GM12874 (cell line): Measurements from ENCODE around the gene STIM2.

Experiments used
- CTCF ChIP-seq: IDR thresholded peaks from 2 replicates; pipeline ENCODE4 v1.5.1; 2011; ENCODE audit warnings: low read depth, mild to moderate bottlenecking, control low read depth, low read length, moderate library complexity; ENCODE audit not compliant: insufficient read depth

Gene STIM2

DNA sequence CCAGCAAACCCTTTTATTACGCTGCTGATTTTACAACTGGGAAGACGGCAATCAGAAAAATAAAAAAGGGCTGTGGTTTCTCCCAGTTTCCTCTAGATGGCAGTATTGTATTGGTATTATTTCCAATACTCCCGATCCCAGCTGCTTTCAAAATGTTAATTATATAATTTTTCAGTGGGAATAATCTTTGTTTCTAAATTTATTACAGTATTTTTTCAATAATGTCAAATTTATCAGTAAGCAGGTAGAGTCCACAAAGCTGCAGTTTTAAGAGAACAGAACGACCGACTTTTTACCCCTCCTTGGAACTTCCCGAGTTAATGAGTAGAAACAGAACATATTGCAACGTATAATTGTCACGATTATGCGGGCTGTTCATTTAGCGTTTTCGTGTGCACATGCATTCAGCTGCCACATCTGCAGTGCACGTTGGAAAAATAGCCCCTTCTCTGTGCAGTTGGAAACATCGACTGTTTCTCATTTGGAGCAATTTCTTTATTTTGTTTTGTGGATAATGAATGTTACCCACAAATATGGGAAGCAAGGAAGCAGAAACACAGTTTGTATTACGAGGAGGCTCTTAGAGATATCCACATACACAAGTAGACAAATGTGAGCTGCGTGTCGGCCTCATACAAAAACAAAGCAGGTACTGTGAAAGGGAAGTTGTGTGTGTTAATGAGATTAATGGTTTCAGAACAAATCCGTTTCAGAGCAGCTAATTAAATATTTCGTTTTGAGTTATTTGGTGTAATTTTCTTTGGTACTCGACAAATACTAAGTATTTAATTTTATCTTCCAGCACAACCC lies 188.0 kb downstream of the STIM2 start:
- TF ChIP-seq CTCF = peak; percentile 37; the same call in 1 of the 2 replicates

GRCh38 chr4:27049239-27049829 lies 188.7 kb downstream of the STIM2 start:
- no peak for TF ChIP-seq CTCF

DNA sequence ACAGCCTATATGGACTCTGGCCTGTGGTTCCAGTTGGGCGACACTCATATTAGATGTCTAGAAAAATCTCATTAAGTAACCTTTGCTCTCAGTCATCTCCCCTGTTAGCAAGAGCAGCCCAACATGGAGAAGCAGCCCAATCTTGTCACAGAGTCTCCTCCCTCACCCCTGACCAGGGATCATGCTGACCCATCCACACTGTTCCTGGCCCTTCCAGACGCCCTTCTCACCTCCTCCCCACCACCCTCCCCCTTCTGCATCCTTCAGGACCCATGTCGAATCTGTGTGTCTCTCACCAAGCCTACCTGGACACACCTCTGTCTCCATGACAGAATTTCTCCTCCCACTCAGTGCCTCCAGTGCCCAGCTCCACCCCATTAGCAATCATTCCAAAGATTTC lies 190.1 kb downstream of the STIM2 start:
- no peak for TF ChIP-seq CTCF

- TF ChIP-seq CTCF = no peak
Observed at GRCh38 chr4:27055221-27055760, 194.7 kb downstream of the STIM2 start.

- no peak for TF ChIP-seq CTCF
Observed at GRCh38 chr4:27056281-27056680, 195.6 kb downstream of the STIM2 start.

DNA sequence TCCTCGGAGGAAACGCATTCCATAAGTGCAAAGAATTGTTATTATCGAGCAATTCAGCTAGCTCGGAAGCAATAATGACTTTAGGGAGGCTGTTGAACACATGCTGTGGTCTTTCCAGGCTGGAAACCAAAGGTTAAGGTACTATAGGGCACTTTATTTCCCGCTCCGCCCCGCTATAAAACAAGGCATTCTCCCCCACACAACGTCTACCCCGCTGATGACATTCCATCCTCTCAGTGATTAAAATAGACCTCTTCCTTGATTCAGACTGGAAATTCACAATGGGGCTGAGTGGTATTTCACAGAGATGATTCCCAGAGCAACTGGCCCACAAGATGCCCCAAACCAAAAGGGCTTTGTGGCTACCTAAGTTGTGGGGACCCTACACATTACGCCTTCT lies 196.4 kb downstream of the STIM2 start:
- no peak for TF ChIP-seq CTCF

DNA sequence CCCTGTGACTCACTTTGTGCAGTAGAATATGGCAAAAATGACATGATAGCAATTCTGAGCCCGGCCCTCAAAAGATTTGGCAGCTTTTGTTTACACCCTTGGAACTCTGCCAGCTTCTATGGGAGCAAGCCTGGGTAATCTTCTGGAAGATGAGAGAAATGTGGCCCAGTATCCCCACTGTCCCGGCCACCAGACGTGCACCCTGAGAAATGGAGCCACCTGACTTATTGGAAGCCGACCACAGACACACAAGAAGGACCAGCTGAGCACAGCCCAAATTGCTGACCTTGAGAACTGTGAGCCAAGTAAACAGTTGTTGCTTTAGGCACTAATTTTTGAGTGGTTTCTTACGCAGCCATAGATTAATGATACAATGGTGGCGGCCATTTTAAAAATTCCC lies 197.0 kb downstream of the STIM2 start:
- no peak for TF ChIP-seq CTCF
